Activated CD8-positive, alpha-beta memory T cell treated with anti-CD3 and anti-CD28 coated beads, Interleukin-2, amount 50 U/mL, for 24 hours (primary cell): ENCODE data around the gene ZDHHC8.

Experiments
- DNase-seq: peaks from one replicate; pipeline ENCODE4 v3.0.0-alpha.2; 2020; ENCODE audit errors: extremely low read depth

The ZDHHC8 gene

GRCh38 chr22:20178915-20179227 is 47.3 kb downstream of the ZDHHC8 start:
- DNase-seq: no peak

- no peak for DNase-seq
These were observed 48.0 kb downstream of the ZDHHC8 start for GRCh38 chr22:20179455-20180244.

- no peak for DNase-seq
These were observed 48.6 kb downstream of the ZDHHC8 start for GRCh38 chr22:20180245-20180630.

- DNase-seq: no peak
These were observed 49.0 kb downstream of the ZDHHC8 start for GRCh38 chr22:20180640-20181039.

GRCh38 chr22:20181194-20181883 is 49.7 kb downstream of the ZDHHC8 start:
- DNase-seq: no peak

GRCh38 chr22:20181884-20182236 is 50.3 kb downstream of the ZDHHC8 start:
- DNase-seq: no peak

- no peak for DNase-seq
These were observed 50.8 kb downstream of the ZDHHC8 start for GRCh38 chr22:20182365-20182764.

GRCh38 chr22:20183101-20183500 is 51.5 kb downstream of the ZDHHC8 start:
- DNase-seq: no peak

- no peak for DNase-seq
These were observed 52.2 kb downstream of the ZDHHC8 start for GRCh38 chr22:20183823-20184222.

GRCh38 chr22:20184501-20185165 is 53.0 kb downstream of the ZDHHC8 start:
- no peak for DNase-seq

GRCh38 chr22:20185750-20186149 is 54.1 kb downstream of the ZDHHC8 start:
- DNase-seq: no peak

- DNase-seq: no peak
These were observed 54.7 kb downstream of the ZDHHC8 start for GRCh38 chr22:20186183-20186870.

- no peak for DNase-seq
These were observed 55.4 kb downstream of the ZDHHC8 start for GRCh38 chr22:20186871-20187546.

GRCh38 chr22:20187777-20188566 is 56.4 kb downstream of the ZDHHC8 start:
- DNase-seq: no peak

- no peak for DNase-seq
These were observed 56.9 kb downstream of the ZDHHC8 start for GRCh38 chr22:20188567-20188877.

GRCh38 chr22:20191000-20191515 is 59.5 kb downstream of the ZDHHC8 start:
- no peak for DNase-seq

- DNase-seq: no peak
These were observed 60.2 kb downstream of the ZDHHC8 start for GRCh38 chr22:20191803-20192202.

- no peak for DNase-seq
These were observed 60.8 kb downstream of the ZDHHC8 start for GRCh38 chr22:20192293-20192971.

- DNase-seq: no peak
These were observed 61.6 kb downstream of the ZDHHC8 start for GRCh38 chr22:20192972-20193760.
